ENCODE results near the gene IL23R. TPM values are rescaled to one million over a fixed set of nuclear protein-coding genes. Genes with fewer than 3 reads are reported as not detected.
A peak's percentile ranks its signal among the peaks of the same experiment; 100 is the strongest.

Gene IL23R
- total RNA-seq, 2 experiments from 2014 or later, result 0.23 TPM; not detected in 1

- Histone ChIP-seq H3K27ac (ENCODE audit: low read depth, low read length, poor library complexity, severe bottlenecking) (no peak overlapping the region), H3K36me3 (ENCODE audit: insufficient read depth, low read length) (no peaks in the 10 kb centered on the region), H3K4me1 (ENCODE audit: insufficient read depth, low read length, poor library complexity, severe bottlenecking) (no peaks in the 10 kb centered on the region), H3K4me3 (ENCODE audit: low read depth, low read length, poor library complexity, severe bottlenecking) (no peak overlapping the region), H3K9me2 (ENCODE audit: insufficient read depth, low read length) (no peaks in the 10 kb centered on the region), H3K4me2 (ENCODE audit: low read length) (no peak overlapping the region), H3K9me3 (ENCODE audit: low read length) (no peaks in the 10 kb centered on the region), H2AFZ (ENCODE audit: low read length) (no peak overlapping the region), H3K79me2 (ENCODE audit: insufficient read depth, low read depth, low read length) (no peaks in the 10 kb centered on the region), H4K20me1 (ENCODE audit: insufficient read depth, low read length) (no peaks in the 10 kb centered on the region)
- ChIA-PET POLR2A (interaction anchor here (1.0 kb wide), 1 partner anchor 13 kb away, joined by 5 read pairs; no protein-coding TSS in a partner anchor), CTCF (ENCODE audit: unreplicated experiment) (no interaction called here)
- no peak for TF ChIP-seq CTCF (conservative IDR thresholded peaks at IDR 0.05; ENCODE audit: low read length)
- no peak for TF ChIP-seq EZH2phosphoT487 (IDR thresholded peaks at IDR 0.05; ENCODE audit: borderline replicate concordance, low read depth, low read length)
- intact Hi-C loops (cut with micrococcal nuclease; ENCODE audit: unreplicated experiment), result no loop called here
- DNase-seq (ENCODE audit: low spot score), result no peak
- BruUV-seq (replicated peaks), result no TSS peak
Measured at GRCh38 chr1:67256291-67257172, 90.3 kb downstream of the IL23R start.

GRCh38 chr1:67257173-67257535 lies 90.9 kb downstream of the IL23R start:
- no peaks in the 10 kb centered on the region for H3K9me2 ChIP-seq (ENCODE audit: insufficient read depth, low read length)
- H3K4me1 ChIP-seq (ENCODE audit: insufficient read depth, low read length, poor library complexity, severe bottlenecking), result no peaks in the 10 kb centered on the region
- no peak overlapping the region for H3K4me2 ChIP-seq (ENCODE audit: low read length)
- DNase-seq (ENCODE audit: low spot score), result no peak
- H3K9me3 ChIP-seq (ENCODE audit: low read length), result no peaks in the 10 kb centered on the region
- H3K79me2 ChIP-seq (ENCODE audit: insufficient read depth, low read depth, low read length), result no peaks in the 10 kb centered on the region
- no peak overlapping the region for H3K4me3 ChIP-seq (ENCODE audit: low read depth, low read length, poor library complexity, severe bottlenecking)
- no peak overlapping the region for H3K27ac ChIP-seq (ENCODE audit: low read depth, low read length, poor library complexity, severe bottlenecking)
- CTCF ChIA-PET (ENCODE audit: unreplicated experiment), result no interaction called here
- no TSS peak for BruUV-seq (replicated peaks)
- POLR2A ChIA-PET, result interaction anchor here (1.0 kb wide), 1 partner anchor 12 kb away, joined by 5 read pairs; no protein-coding TSS in a partner anchor
- TF ChIP-seq EZH2phosphoT487 (IDR thresholded peaks at IDR 0.05; ENCODE audit: borderline replicate concordance, low read depth, low read length) (no peak), CTCF (conservative IDR thresholded peaks at IDR 0.05; ENCODE audit: low read length) (no peak)
- H4K20me1 ChIP-seq (ENCODE audit: insufficient read depth, low read length), result no peaks in the 10 kb centered on the region
- no peaks in the 10 kb centered on the region for H3K36me3 ChIP-seq (ENCODE audit: insufficient read depth, low read length)
- H2AFZ ChIP-seq (ENCODE audit: low read length), result no peak overlapping the region
- intact Hi-C loops (cut with micrococcal nuclease; ENCODE audit: unreplicated experiment), result no loop called here

GRCh38 chr1:67261680-67262079 lies 95.4 kb downstream of the IL23R start:
- intact Hi-C loops (cut with micrococcal nuclease; ENCODE audit: unreplicated experiment), result no loop called here
- Histone ChIP-seq H4K20me1 (ENCODE audit: insufficient read depth, low read length) (no peaks in the 10 kb centered on the region), H3K79me2 (ENCODE audit: insufficient read depth, low read depth, low read length) (no peaks in the 10 kb centered on the region), H3K4me1 (ENCODE audit: insufficient read depth, low read length, poor library complexity, severe bottlenecking) (peaks cover 15% of the 10 kb centered on the region), H3K36me3 (ENCODE audit: insufficient read depth, low read length) (no peaks in the 10 kb centered on the region), H3K4me2 (ENCODE audit: low read length) (no peak overlapping the region), H3K27ac (ENCODE audit: low read depth, low read length, poor library complexity, severe bottlenecking) (no peak overlapping the region), H2AFZ (ENCODE audit: low read length) (peak overlapping the region; percentile 24; the same call in 1 of the 2 replicates), H3K9me2 (ENCODE audit: insufficient read depth, low read length) (no peaks in the 10 kb centered on the region), H3K9me3 (ENCODE audit: low read length) (no peaks in the 10 kb centered on the region), H3K4me3 (ENCODE audit: low read depth, low read length, poor library complexity, severe bottlenecking) (no peak overlapping the region)
- no TSS peak for BruUV-seq (replicated peaks)
- no peak for TF ChIP-seq EZH2phosphoT487 (IDR thresholded peaks at IDR 0.05; ENCODE audit: borderline replicate concordance, low read depth, low read length)
- TF ChIP-seq CTCF (conservative IDR thresholded peaks at IDR 0.05; ENCODE audit: low read length), result peak; percentile 48; the same call in 1 of the 2 replicates
- DNase-seq (ENCODE audit: low spot score), result peak; percentile 17
- CTCF ChIA-PET (ENCODE audit: unreplicated experiment), result no interaction called here
- POLR2A ChIA-PET, result interaction anchor here (0.7 kb wide), 1 partner anchor 10 kb away, joined by 3 read pairs; no protein-coding TSS in a partner anchor

Data from OCI-LY7 (cell line).